HepG2 (cell line): ENCODE data around the gene DBNDD2. TPM values are rescaled to one million over a fixed set of nuclear protein-coding genes. Genes with fewer than 3 reads are reported as not detected.

Experiments used
- ARID5B ChIP-seq: IDR thresholded peaks from 2 replicates; pipeline ENCODE4 v1.4.0; 2020; ENCODE audit warnings: mild to moderate bottlenecking, missing genetic modification reagents
- DZIP1 ChIP-seq: sonication (generic); formaldehyde crosslinking; IDR thresholded peaks from 2 replicates; pipeline ENCODE4 v1.5.0; 2020; ENCODE audit warnings: mild to moderate bottlenecking, missing genetic modification reagents
- NFKBIZ ChIP-seq: IDR thresholded peaks from 2 replicates; pipeline ENCODE4 v1.6.1; 2018; ENCODE audit warnings: missing genetic modification reagents, missing compliant biosample characterization
- PATZ1 ChIP-seq: sonication (generic); formaldehyde crosslinking; IDR thresholded peaks from 2 replicates; pipeline ENCODE4 v1.4.0; 2020; ENCODE audit warnings: missing genetic modification reagents
- PHF21A ChIP-seq: sonication (generic); formaldehyde crosslinking; IDR thresholded peaks from 2 replicates; pipeline ENCODE4 v1.5.0; 2020; ENCODE audit warnings: mild to moderate bottlenecking, missing genetic modification reagents
- POLR2A ChIP-seq, 2 experiments: IDR thresholded peaks; 2 replicates each; pipeline ENCODE4 v1.6.1; 2011; ENCODE audit warnings: low read depth in 2 of 2, low read length in 2 of 2, mild to moderate bottlenecking in 1 of 2, moderate library complexity in 1 of 2; ENCODE audit not compliant: insufficient read depth in 1 of 2
- PPARG ChIP-seq: conservative IDR thresholded peaks from 2 replicates; pipeline ENCODE4 v1.6.1; 2016; ENCODE audit warnings: missing biosample characterization, missing genetic modification reagents
- PRDM10 ChIP-seq: sonication (generic); formaldehyde crosslinking; IDR thresholded peaks from 2 replicates; pipeline ENCODE4 v1.4.0; 2020; ENCODE audit warnings: low read depth, missing genetic modification reagents
- ZEB1 ChIP-seq: IDR thresholded peaks from 2 replicates; pipeline ENCODE4 v1.6.1; 2012; ENCODE audit warnings: mild to moderate bottlenecking, low read depth, inconsistent platforms; ENCODE audit not compliant: insufficient replicate concordance
- ZNF10 ChIP-seq: sonication (generic); formaldehyde crosslinking; IDR thresholded peaks from 2 replicates; pipeline ENCODE4 v1.4.0; 2020; ENCODE audit warnings: mild to moderate bottlenecking, low read depth, missing genetic modification reagents, borderline replicate concordance
- ZNF251 ChIP-seq: sonication (generic); formaldehyde crosslinking; IDR thresholded peaks from 2 replicates; pipeline ENCODE4 v1.9.0; 2021; ENCODE audit warnings: mild to moderate bottlenecking, missing genetic modification reagents
- ZNF33A ChIP-seq: sonication (generic); formaldehyde crosslinking; IDR thresholded peaks from 2 replicates; pipeline ENCODE4 v1.5.1; 2020; ENCODE audit warnings: missing genetic modification reagents, mild to moderate bottlenecking, moderate library complexity, borderline replicate concordance
- ZNF343 ChIP-seq: sonication (generic); formaldehyde crosslinking; IDR thresholded peaks from 2 replicates; pipeline ENCODE4 v1.4.0; 2020; ENCODE audit warnings: mild to moderate bottlenecking, missing genetic modification reagents
- ZNF605 ChIP-seq: sonication (generic); formaldehyde crosslinking; IDR thresholded peaks from 2 replicates; pipeline ENCODE4 v1.8.0; 2022; ENCODE audit warnings: mild to moderate bottlenecking, missing genetic modification reagents
- polyA plus RNA-seq, 8 experiments: library from polyadenylated mRNA; depleted of rRNA in 3 of 8; stranded (reverse) in 7 of 8; unstranded in 1 of 8; fragments of >200 nt; fragmentation: Illumina TruSeq in 4 of 8; extraction: Trizol in 4 of 8; gene quantifications; 2 replicates each; pipeline versions ENCODE4 v1.2.1 to v1.2.3, GENCODE V29; 2011 to 2016; ENCODE audit warnings: low read depth in 4 of 8, missing spikeins in 1 of 8, mixed read lengths in 1 of 8; ENCODE audit not compliant: insufficient read depth in 1 of 8
- total RNA-seq, 5 experiments: library from RNA; depleted of rRNA; stranded (reverse); fragments of >200 nt; fragmentation: Illumina TruSeq; extraction: Trizol; gene quantifications; 2 replicates each; pipeline ENCODE4 v1.2.3, GENCODE V29; 2016; ENCODE audit warnings: low read depth in 1 of 5

The DBNDD2 gene
- total and polyA plus RNA-seq, 2 of the 13 experiments (the other 11 are each of a cell fraction or from before 2014, with no cell fraction given), result 16.7 to 47.6 TPM

GRCh38 chr20:45436732-45437485, 28.8 kb downstream of the DBNDD2 start (continued):
- TF ChIP-seq PRDM10 (CRISPR knock-in tag) (peak; percentile 85; the same call in 1 of the 2 replicates), ZNF33A (no peak), ZNF343 (CRISPR knock-in tag) (peak; percentile 83), ZNF605 (CRISPR knock-in tag) (peak; percentile 67; the same call in 1 of the 2 replicates), ZNF10 (CRISPR knock-in tag) (no peak), NFKBIZ (CRISPR knock-in tag) (no peak), POLR2A (IDR thresholded peaks at IDR 0.05; ENCODE audit: insufficient read depth in 1 of 2, low read depth in 2 of 2, low read length in 2 of 2) (peak in 1 of 2 experiments; percentile 57; a peak in 2 of 4 replicates), DZIP1 (no peak), PHF21A (peak; percentile 92), ZNF251 (CRISPR knock-in tag) (0 out of 2 replicates have a peak, but pooled peaks have one; percentile 49), PPARG (CRISPR knock-in tag) (peak; percentile 73; the same call in 1 of the 2 replicates), PATZ1 (CRISPR knock-in tag) (peak; percentile 76), ARID5B (CRISPR knock-in tag) (peak; percentile 79), ZEB1 (no peak)
